MM.1S (cell line): ENCODE results near the gene NUP188.
"Not testable (repeated sequence)": the region's sequence is repeated elsewhere in the genome, so short reads cannot be mapped to it uniquely, and the experiment has no call there.

Experiments used
- DNase-seq: peaks from one replicate; pipeline ENCODE4 v3.0.0-alpha.2; 2015
- H2AFZ ChIP-seq: fragments of 300-600 bp; sonication (generic); 2 replicates; pipeline ENCODE4 v1.6.0; 2016; ENCODE audit warnings: antibody characterized with exemption, low read length
- H3F3A ChIP-seq: fragments of 300-600 bp; sonication (generic); 2 replicates; pipeline ENCODE4 v1.6.1; 2016; ENCODE audit warnings: mild to moderate bottlenecking, antibody characterized with exemption, low read length, moderate library complexity, mixed read lengths; ENCODE audit not compliant: insufficient read depth
- H3K27ac ChIP-seq: fragments of 300-600 bp; sonication (generic); 2 replicates; pipeline ENCODE4 v1.5.1; 2016; ENCODE audit warnings: mild to moderate bottlenecking, low read length
- H3K27me3 ChIP-seq: fragments of 300-600 bp; sonication (generic); replicated peaks from 2 replicates; pipeline ENCODE4 v1.6.0; 2016; ENCODE audit warnings: low read length; ENCODE audit not compliant: insufficient read depth
- H3K36me3 ChIP-seq: fragments of 300-600 bp; sonication (generic); replicated peaks from 2 replicates; pipeline ENCODE4 v1.6.1; 2016; ENCODE audit warnings: mild to moderate bottlenecking, low read length, mixed read lengths; ENCODE audit not compliant: insufficient read depth
- H3K4me1 ChIP-seq: fragments of 300-600 bp; sonication (generic); 2 replicates; pipeline ENCODE4 v1.6.1; 2016; ENCODE audit warnings: low read length, mixed read lengths
- H3K4me2 ChIP-seq: fragments of 300-600 bp; sonication (generic); 2 replicates; pipeline ENCODE4 v1.6.0; 2016; ENCODE audit warnings: low read depth, low read length
- H3K4me3 ChIP-seq: fragments of 300-600 bp; sonication (generic); 2 replicates; pipeline ENCODE4 v1.5.1; 2016; ENCODE audit warnings: low read length, mixed read lengths
- H3K79me2 ChIP-seq: fragments of 300-600 bp; sonication (generic); 2 replicates; pipeline ENCODE4 v1.6.1; 2016; ENCODE audit warnings: mixed run types, low read length, mixed read lengths
- H3K9ac ChIP-seq: fragments of 300-600 bp; sonication (generic); 2 replicates; pipeline ENCODE4 v1.6.1; 2016; ENCODE audit warnings: low read length, mixed read lengths
- H3K9me2 ChIP-seq: fragments of 300-600 bp; sonication (generic); replicated peaks from 2 replicates; pipeline ENCODE4 v1.6.1; 2016; ENCODE audit warnings: mild to moderate bottlenecking, low read length, mixed read lengths; ENCODE audit not compliant: insufficient read depth
- H3K9me3 ChIP-seq: fragments of 300-600 bp; sonication (generic); replicated peaks from 2 replicates; pipeline ENCODE4 v1.6.1; 2016; ENCODE audit warnings: mild to moderate bottlenecking, low read length, mixed read lengths; ENCODE audit not compliant: insufficient read depth
- H4K20me1 ChIP-seq: fragments of 300-600 bp; sonication (generic); 2 replicates; pipeline ENCODE4 v1.6.1; 2016; ENCODE audit warnings: mild to moderate bottlenecking, low read length, moderate library complexity, mixed read lengths; ENCODE audit not compliant: insufficient read depth
- CTCF ChIP-seq: fragments of 300-600 bp; sonication (generic); IDR thresholded peaks from 2 replicates; pipeline ENCODE4 v1.5.1; 2016; ENCODE audit warnings: antibody characterized with exemption, low read length, mixed read lengths
- EZH2 ChIP-seq: fragments of 300-600 bp; sonication (generic); optimal IDR thresholded peaks from 2 replicates; pipeline ENCODE3; 2017; ENCODE audit warnings: low read depth, mild to moderate bottlenecking, antibody characterized with exemption, low read length, mixed read lengths
- EZH2phosphoT487 ChIP-seq: fragments of 300-600 bp; sonication (generic); IDR thresholded peaks from 2 replicates; pipeline ENCODE4 v1.6.1; 2018; ENCODE audit warnings: antibody characterized with exemption, low read length

The NUP188 gene

DNA sequence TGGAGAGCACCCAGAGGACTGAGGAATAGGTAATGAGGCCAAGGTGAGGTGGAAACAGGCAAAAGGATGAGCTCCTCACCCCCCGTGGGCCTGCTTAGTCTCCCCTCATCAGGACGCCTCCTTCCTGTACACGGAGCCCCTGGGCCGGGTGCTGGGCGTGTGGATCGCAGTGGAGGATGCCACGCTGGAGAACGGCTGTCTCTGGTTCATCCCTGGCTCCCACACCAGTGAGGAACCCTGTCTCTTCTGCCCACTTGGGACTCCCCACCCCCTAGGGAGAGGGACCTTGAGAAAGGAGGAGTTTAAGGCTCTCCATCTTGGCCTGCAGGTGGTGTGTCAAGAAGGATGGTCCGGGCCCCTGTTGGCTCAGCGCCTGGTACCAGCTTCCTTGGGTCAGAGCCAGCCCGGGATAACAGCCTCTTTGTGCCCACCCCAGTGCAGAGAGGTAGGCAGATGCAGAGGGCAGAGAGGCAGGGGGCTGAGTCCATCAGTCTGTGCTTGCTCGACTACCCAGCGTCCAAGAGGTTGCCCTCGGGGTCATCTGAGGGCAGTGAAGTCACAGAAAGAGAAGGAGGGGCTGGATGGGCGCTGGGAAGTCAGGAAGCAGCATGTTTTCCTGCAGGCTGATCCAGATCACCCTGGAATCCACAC lies 7.1 kb upstream of the NUP188 start:
- Histone ChIP-seq H3K27me3 (no peaks in the 10 kb centered on the region), H3K9me2 (no peaks in the 10 kb centered on the region), H3K27ac (no peak overlapping the region), H4K20me1 (no peaks in the 10 kb centered on the region), H3K4me2 (no peak overlapping the region), H3F3A (no peaks in the 10 kb centered on the region), H3K36me3 (no peaks in the 10 kb centered on the region), H3K9me3 (no peaks in the 10 kb centered on the region), H3K9ac (no peak overlapping the region), H3K4me3 (no peak overlapping the region), H3K4me1 (no peaks in the 10 kb centered on the region), H2AFZ (no peak overlapping the region), H3K79me2 (no peaks in the 10 kb centered on the region)
- no peak for TF ChIP-seq CTCF
- TF ChIP-seq EZH2, result no peak
- TF ChIP-seq EZH2phosphoT487, result no peak
- DNase-seq, result no peak

DNA sequence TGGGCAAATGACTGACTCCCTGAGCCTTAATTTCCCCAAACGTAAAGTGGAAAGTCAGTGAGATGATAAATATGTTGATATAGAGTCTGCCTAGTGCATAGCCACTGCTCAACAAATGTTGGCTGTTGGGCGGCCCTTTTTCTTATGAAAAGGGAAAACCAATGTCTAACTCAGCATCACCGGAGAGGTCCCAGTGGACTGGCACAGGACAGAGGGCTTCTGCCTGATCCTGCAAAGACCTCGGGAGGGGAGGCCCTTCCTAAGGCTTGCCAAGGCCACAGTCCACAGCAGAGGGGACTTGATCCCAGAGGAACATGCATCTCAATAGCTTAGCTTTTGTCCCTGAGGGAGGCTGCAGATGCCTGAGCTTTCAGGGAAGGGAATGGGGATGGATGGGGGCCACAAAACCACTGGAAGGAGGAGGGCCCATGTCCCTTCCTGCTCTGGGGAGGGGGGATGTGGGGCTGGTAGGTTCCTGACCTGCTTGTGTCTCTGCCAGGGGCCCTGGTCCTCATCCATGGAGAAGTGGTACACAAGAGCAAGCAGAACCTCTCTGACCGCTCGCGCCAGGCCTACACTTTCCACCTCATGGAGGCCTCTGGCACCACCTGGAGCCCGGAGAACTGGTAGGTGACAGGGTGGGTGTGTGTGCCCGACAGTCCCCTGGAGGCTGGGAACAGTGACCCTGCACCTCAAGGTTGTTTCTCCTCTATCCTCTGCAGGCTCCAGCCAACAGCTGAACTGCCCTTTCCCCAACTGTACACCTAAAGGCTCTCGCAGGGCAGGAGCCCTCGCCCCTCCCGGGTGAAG lies 6.3 kb upstream of the NUP188 start:
- no peak for TF ChIP-seq CTCF
- no peak for TF ChIP-seq EZH2
- no peak for TF ChIP-seq EZH2phosphoT487
- Histone ChIP-seq H2AFZ (no peak overlapping the region), H4K20me1 (no peaks in the 10 kb centered on the region), H3K27ac (no peak overlapping the region), H3K79me2 (peaks cover 6% of the 10 kb centered on the region), H3K9me2 (no peaks in the 10 kb centered on the region), H3K4me1 (peaks cover under 1% of the 10 kb centered on the region; the same call in 1 of the 2 replicates), H3F3A (no peaks in the 10 kb centered on the region), H3K9ac (no peak overlapping the region), H3K4me3 (no peak overlapping the region), H3K9me3 (no peaks in the 10 kb centered on the region), H3K36me3 (no peaks in the 10 kb centered on the region), H3K27me3 (no peaks in the 10 kb centered on the region), H3K4me2 (no peak overlapping the region)
- DNase-seq, result no peak

- no peaks in the 10 kb centered on the region for H3F3A ChIP-seq
- no peaks in the 10 kb centered on the region for H3K36me3 ChIP-seq
- H3K4me2 ChIP-seq, result no peak overlapping the region
- H3K4me1 ChIP-seq, result peaks cover 10% of the 10 kb centered on the region
- H3K9me3 ChIP-seq, result no peaks in the 10 kb centered on the region
- H3K79me2 ChIP-seq, result peaks cover 30% of the 10 kb centered on the region
- H3K27ac ChIP-seq, result no peak overlapping the region
- H4K20me1 ChIP-seq, result no peaks in the 10 kb centered on the region
- H3K9me2 ChIP-seq, result no peaks in the 10 kb centered on the region
- no peaks in the 10 kb centered on the region for H3K27me3 ChIP-seq
- DNase-seq, result no peak
- no peak overlapping the region for H3K4me3 ChIP-seq
- no peak for TF ChIP-seq EZH2
- no peak for TF ChIP-seq CTCF
- TF ChIP-seq EZH2phosphoT487, result no peak
- no peak overlapping the region for H3K9ac ChIP-seq
- H2AFZ ChIP-seq, result no peak overlapping the region
Measured at GRCh38 chr9:128943832-128944620, 3.5 kb upstream of the NUP188 start.

- H3K4me2 ChIP-seq, H3K27me3 ChIP-seq, H3F3A ChIP-seq, H3K27ac ChIP-seq, H4K20me1 ChIP-seq, H2AFZ ChIP-seq, H3K9ac ChIP-seq, H3K9me3 ChIP-seq, H3K9me2 ChIP-seq, DNase-seq, H3K4me3 ChIP-seq, H3K36me3 ChIP-seq: not testable (repeated sequence)
- Histone ChIP-seq H3K79me2 (peaks cover 40% of the 10 kb centered on the region), H3K4me1 (peaks cover 10% of the 10 kb centered on the region)
Measured at GRCh38 chr9:128944966-128945365, 2.5 kb upstream of the NUP188 start.
